NB4 (cell line): ENCODE measurements around the gene IQCH.
A peak's percentile ranks its signal among the peaks of the same experiment; 100 is the strongest.

Source experiments
- DNase-seq: peaks from one replicate; pipeline ENCODE4 v3.0.0; 2010; ENCODE audit warnings: low read depth
- H3K4me3 ChIP-seq: one replicate; pipeline ENCODE4 v1.5.1; 2011; ENCODE audit warnings: mild to moderate bottlenecking, low read depth, low read length, moderate library complexity
- CTCF ChIP-seq: IDR thresholded peaks from one replicate; pipeline ENCODE4 v1.5.1; 2012; ENCODE audit warnings: low read depth, low read length
- MAX ChIP-seq: IDR thresholded peaks from 2 replicates; pipeline ENCODE4 v1.6.1; 2011; ENCODE audit warnings: low read depth, low read length
- MYC ChIP-seq: IDR thresholded peaks from 2 replicates; pipeline ENCODE4 v1.6.1; 2011; ENCODE audit warnings: low read depth, low read length
- POLR2A ChIP-seq: IDR thresholded peaks from 2 replicates; pipeline ENCODE4 v1.6.1; 2011; ENCODE audit warnings: mild to moderate bottlenecking; ENCODE audit not compliant: insufficient read length; ENCODE audit errors: extremely low read depth

The IQCH gene

GRCh38 chr15:67254238-67255175 is at the start of gene IQCH, which contains the start of gene AAGAB:
Gene IQCH (plus strand): TSS chr15:67254786. CDS start chr15:67254897, 111 bp downstream.
Gene AAGAB (minus strand): TSS chr15:67254661. CDS start chr15:67254631, 30 bp downstream.
- peak; percentile 97 for DNase-seq

GRCh38 chr15:67207555-67208207 is 46.9 kb upstream of the IQCH start:
- no peak for DNase-seq
- TF ChIP-seq POLR2A, result no peak
- TF ChIP-seq MAX, result no peak
- TF ChIP-seq CTCF, result no peak
- TF ChIP-seq MYC, result no peak
- no peak overlapping the region for H3K4me3 ChIP-seq

More at GRCh38 chr15:67254238-67255175, at the start of gene IQCH, which contains the start of gene AAGAB:
- TF ChIP-seq POLR2A, result peak; percentile 75
- TF ChIP-seq MAX, result peak; percentile 75
- TF ChIP-seq CTCF, result no peak
- TF ChIP-seq MYC, result peak; percentile 60; the same call in 1 of the 2 replicates
- peak within 1 kb of the TSS; percentile 84 for H3K4me3 ChIP-seq

GRCh38 chr15:67208396-67208795 is 46.2 kb upstream of the IQCH start:
- no peak for DNase-seq
- no peak for TF ChIP-seq MYC
- no peak for TF ChIP-seq MAX
- no peak for TF ChIP-seq POLR2A
- no peak for TF ChIP-seq CTCF
- no peak overlapping the region for H3K4me3 ChIP-seq

GRCh38 chr15:67210555-67211168 is 43.9 kb upstream of the IQCH start:
- DNase-seq, result no peak

More at GRCh38 chr15:67210555-67211168, 43.9 kb upstream of the IQCH start:
- no peak overlapping the region for H3K4me3 ChIP-seq
- TF ChIP-seq CTCF (no peak), MYC (no peak), POLR2A (no peak), MAX (no peak)
